Nephron (organoid): ENCODE results near the gene PHLDB1.

Experiments used
- H3K27ac Mint-ChIP-seq, 3 experiments: 2 replicates each; pipeline ENCODE4 v1.8.0; 2020; ENCODE audit warnings: mixed read lengths in 3 of 3, mild to moderate bottlenecking in 2 of 3, moderate library complexity in 1 of 3
- H3K27me3 Mint-ChIP-seq: 2 replicates; pipeline ENCODE4 v1.8.0; 2021; ENCODE audit warnings: low read depth, mild to moderate bottlenecking, moderate library complexity, mixed read lengths
- H3K36me3 Mint-ChIP-seq: 2 replicates; pipeline ENCODE4 v1.8.0; 2020; ENCODE audit warnings: low read depth, mixed read lengths
- H3K4me1 Mint-ChIP-seq: 2 replicates; pipeline ENCODE4 v1.8.0; 2020; ENCODE audit warnings: mixed read lengths
- H3K4me3 Mint-ChIP-seq, 3 experiments: 2 replicates each; pipeline ENCODE4 v1.8.0; 2020; ENCODE audit warnings: mild to moderate bottlenecking in 3 of 3, mixed read lengths in 3 of 3, moderate library complexity in 2 of 3
- H3K9me3 Mint-ChIP-seq: 2 replicates; pipeline ENCODE4 v1.8.0; 2020; ENCODE audit warnings: mixed read lengths
- CTCF ChIP-seq, 3 experiments: fragments of 200-600 bp; sonication (generic); IDR thresholded peaks; one replicate each; pipeline ENCODE4 v1.5.0; 2021; ENCODE audit warnings: antibody characterized with exemption in 3 of 3; ENCODE audit not compliant: unreplicated experiment in 3 of 3

The PHLDB1 gene

DNA sequence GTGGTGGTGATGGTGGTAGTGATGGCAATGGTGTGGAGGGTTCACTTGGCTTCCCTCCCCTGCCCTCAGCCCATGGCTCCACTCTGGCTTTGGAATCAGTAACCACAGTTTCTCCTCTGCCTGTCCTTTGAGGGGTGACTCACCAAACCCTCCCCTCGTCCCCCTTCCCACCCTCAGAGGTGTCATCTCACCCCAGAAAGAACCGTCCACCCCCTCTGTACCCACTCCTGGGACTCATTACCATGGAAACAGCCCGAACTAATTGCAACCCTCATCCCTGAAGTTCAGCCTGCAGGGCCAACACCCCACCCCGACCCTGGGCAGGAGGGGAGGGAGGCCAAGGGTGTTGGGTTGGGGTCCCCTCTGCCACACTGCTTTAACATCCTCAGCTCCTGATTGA is 26.6 kb downstream of the PHLDB1 start:
- no peak for TF ChIP-seq CTCF (IDR thresholded peaks at IDR 0.05; ENCODE audit: unreplicated experiment in 3 of 3)
- peak overlapping the region in 2 of 3 experiments; percentile 38 to 70 for H3K4me3 Mint-ChIP-seq
- peak overlapping the region; percentile 92 to 94 (median 93) for H3K27ac Mint-ChIP-seq
- H3K9me3 Mint-ChIP-seq: no peaks in the 10 kb centered on the region
- peaks cover 53% of the 10 kb centered on the region for H3K4me1 Mint-ChIP-seq
- H3K36me3 Mint-ChIP-seq: peaks cover 63% of the 10 kb centered on the region
- no peaks in the 10 kb centered on the region for H3K27me3 Mint-ChIP-seq

DNA sequence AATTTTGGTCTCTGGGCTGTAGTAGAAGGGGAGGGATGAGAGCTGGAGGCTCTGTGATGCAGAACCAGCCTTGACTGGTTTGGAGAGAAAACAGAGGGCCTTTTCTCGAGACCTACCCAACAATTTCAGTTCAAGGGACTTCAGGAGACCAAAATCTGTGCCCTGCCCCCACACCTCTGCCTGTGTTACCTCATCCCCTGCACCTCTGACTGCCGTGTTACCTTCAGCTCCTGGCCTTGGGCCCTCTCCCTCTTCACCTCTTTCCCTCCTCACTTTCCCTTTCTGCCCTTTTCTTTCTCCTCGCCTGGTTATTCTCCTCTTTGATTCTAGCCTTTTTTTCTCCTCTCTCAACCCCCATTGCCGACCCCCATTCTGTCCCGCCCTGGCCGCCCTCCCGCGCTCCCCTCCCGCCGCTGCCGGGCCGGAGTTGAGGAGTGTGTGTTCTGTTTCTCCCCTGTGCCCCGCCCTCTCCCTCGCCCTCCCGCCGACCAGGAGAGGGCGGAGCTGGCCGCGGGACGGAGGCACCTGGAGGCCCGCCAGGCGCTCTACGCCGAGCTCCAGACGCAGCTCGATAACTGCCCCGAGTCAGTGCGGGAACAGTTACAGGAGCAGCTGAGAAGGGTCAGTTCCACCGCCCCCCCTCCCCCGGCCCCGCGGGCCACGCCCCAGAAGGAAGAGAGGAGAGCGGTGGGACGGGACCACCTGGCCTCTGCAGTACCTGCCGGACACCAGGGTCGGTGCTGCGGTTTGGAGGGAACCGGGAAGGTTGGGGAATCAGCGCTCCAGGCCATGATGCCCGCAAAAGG is 27.2 kb downstream of the PHLDB1 start:
- Mint-ChIP-seq H3K9me3 (no peaks in the 10 kb centered on the region), H3K4me3 (peak overlapping the region; percentile 65 to 70 (median 69)), H3K36me3 (peaks cover 56% of the 10 kb centered on the region), H3K27ac (peak overlapping the region; percentile 92 to 94 (median 93)), H3K27me3 (no peaks in the 10 kb centered on the region), H3K4me1 (peaks cover 46% of the 10 kb centered on the region)
- peak in 1 of 3 experiments; percentile 17 for TF ChIP-seq CTCF (IDR thresholded peaks at IDR 0.05; ENCODE audit: unreplicated experiment in 3 of 3)

GRCh38 chr11:118635237-118635591 is 27.8 kb downstream of the PHLDB1 start:
- H3K27me3 Mint-ChIP-seq: no peaks in the 10 kb centered on the region
- peaks cover 45% of the 10 kb centered on the region for H3K4me1 Mint-ChIP-seq
- H3K27ac Mint-ChIP-seq: peak overlapping the region; percentile 10 to 60 (median 30)
- H3K4me3 Mint-ChIP-seq: peak overlapping the region; percentile 32 to 56 (median 34)
- H3K9me3 Mint-ChIP-seq: no peaks in the 10 kb centered on the region
- TF ChIP-seq CTCF (IDR thresholded peaks at IDR 0.05; ENCODE audit: unreplicated experiment in 3 of 3): no peak
- H3K36me3 Mint-ChIP-seq: peaks cover 60% of the 10 kb centered on the region

DNA sequence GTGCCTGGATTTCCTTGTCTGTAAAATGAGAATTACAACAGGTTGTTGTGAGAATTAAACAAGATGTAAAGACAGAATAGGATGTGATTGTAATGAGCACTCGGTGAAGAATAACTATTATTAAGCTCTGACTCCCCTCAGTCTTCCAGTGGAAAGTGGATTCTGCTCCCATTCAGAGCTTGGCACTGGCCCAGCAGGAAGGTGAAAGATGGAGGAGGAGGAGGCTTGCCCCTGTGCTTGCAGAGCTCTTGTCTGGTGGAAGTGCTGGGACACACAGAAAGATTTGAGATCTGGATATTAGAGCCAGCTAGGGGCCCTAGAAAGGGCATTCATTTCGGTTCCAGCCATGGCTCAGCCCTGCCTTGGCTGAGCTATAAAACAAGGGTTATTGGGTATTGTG is 28.2 kb downstream of the PHLDB1 start:
- no peak for TF ChIP-seq CTCF (IDR thresholded peaks at IDR 0.05; ENCODE audit: unreplicated experiment in 3 of 3)
- no peaks in the 10 kb centered on the region for H3K27me3 Mint-ChIP-seq
- H3K36me3 Mint-ChIP-seq: peaks cover 58% of the 10 kb centered on the region
- H3K4me3 Mint-ChIP-seq: peak overlapping the region; percentile 32 to 56 (median 34)
- H3K27ac Mint-ChIP-seq: peak overlapping the region; percentile 10 to 60 (median 30)
- H3K9me3 Mint-ChIP-seq: no peaks in the 10 kb centered on the region
- H3K4me1 Mint-ChIP-seq: peaks cover 41% of the 10 kb centered on the region

DNA sequence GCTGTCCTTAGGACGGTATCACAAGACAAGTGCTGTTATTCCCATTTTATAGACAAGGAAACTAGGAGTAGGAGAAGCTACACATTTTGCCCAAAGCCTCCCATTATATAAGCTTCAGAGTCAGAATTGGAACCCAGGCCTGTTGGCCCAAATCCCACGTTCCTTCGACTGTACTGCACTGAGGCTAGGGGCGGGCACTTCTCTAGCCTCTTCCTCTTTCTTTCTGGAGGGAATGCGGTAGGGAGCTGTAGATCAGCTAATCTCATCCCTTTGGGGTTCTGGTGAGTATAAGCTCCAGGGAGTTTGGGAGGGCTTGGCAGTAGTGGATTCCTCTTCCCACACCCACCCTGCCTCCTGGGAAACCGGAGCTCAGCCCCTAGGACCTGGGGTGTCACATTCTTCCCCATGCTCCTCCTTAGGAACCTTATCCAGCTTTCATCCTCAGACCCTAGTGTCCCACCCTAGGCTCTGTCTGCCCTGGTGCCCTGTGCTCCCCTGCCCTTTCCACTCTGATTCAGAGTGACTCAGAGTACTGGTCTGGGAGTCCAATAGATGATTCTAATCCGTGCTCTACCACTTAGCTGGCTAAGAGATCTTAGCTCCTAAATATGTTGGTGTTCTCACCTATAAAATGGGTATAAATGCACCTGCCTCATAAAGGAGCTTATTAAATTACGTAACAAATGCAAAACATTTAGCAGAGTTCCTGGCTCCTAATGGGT is 29.3 kb downstream of the PHLDB1 start:
- Mint-ChIP-seq H3K4me1 (peaks cover 36% of the 10 kb centered on the region), H3K36me3 (peaks cover 54% of the 10 kb centered on the region), H3K27ac (no peak overlapping the region), H3K27me3 (no peaks in the 10 kb centered on the region), H3K4me3 (no peak overlapping the region), H3K9me3 (no peaks in the 10 kb centered on the region)
- no peak for TF ChIP-seq CTCF (IDR thresholded peaks at IDR 0.05; ENCODE audit: unreplicated experiment in 3 of 3)
